GM21423 (cell line): ENCODE measurements around the gene ACSM6.

ENCODE experiments used
- ATAC-seq: cut with Tn5 transposase; IDR thresholded peaks from one replicate; pipeline ENCODE4 v1.9.1; 2021; ENCODE audit warnings: mild to moderate bottlenecking, moderate library complexity; ENCODE audit not compliant: unreplicated experiment

The ACSM6 gene

GRCh38 chr10:95243318-95243617, 49.2 kb downstream of the ACSM6 start:
- ATAC-seq: no peak

- no peak for ATAC-seq
These were observed 50.1 kb downstream of the ACSM6 start for GRCh38 chr10:95244152-95244551.

GRCh38 chr10:95245425-95246055, 51.5 kb downstream of the ACSM6 start:
- ATAC-seq: peak; percentile 85

GRCh38 chr10:95246582-95247051, 52.6 kb downstream of the ACSM6 start:
- ATAC-seq: peak; percentile 31

GRCh38 chr10:95247200-95247880, 53.3 kb downstream of the ACSM6 start:
- no peak for ATAC-seq

GRCh38 chr10:95247881-95248583, 54.0 kb downstream of the ACSM6 start:
- no peak for ATAC-seq

- ATAC-seq: no peak
These were observed 55.0 kb downstream of the ACSM6 start for GRCh38 chr10:95248989-95249388.

- ATAC-seq: no peak
These were observed 55.4 kb downstream of the ACSM6 start for GRCh38 chr10:95249467-95249866.

GRCh38 chr10:95250856-95251255, 56.8 kb downstream of the ACSM6 start:
- ATAC-seq: no peak

GRCh38 chr10:95253007-95253406, 59.0 kb downstream of the ACSM6 start:
- no peak for ATAC-seq

GRCh38 chr10:95253686-95254085, 59.6 kb downstream of the ACSM6 start:
- ATAC-seq: no peak

GRCh38 chr10:95254629-95255028, 60.6 kb downstream of the ACSM6 start:
- ATAC-seq: peak; percentile 55

GRCh38 chr10:95256268-95256667, 62.2 kb downstream of the ACSM6 start:
- ATAC-seq: no peak

GRCh38 chr10:95257849-95258248, 63.8 kb downstream of the ACSM6 start:
- no peak for ATAC-seq

GRCh38 chr10:95260397-95260881, 66.4 kb downstream of the ACSM6 start:
- peak; percentile 65 for ATAC-seq

- ATAC-seq: no peak
These were observed 67.0 kb downstream of the ACSM6 start for GRCh38 chr10:95260909-95261552.

GRCh38 chr10:95261926-95262325, 67.9 kb downstream of the ACSM6 start:
- ATAC-seq: no peak

GRCh38 chr10:95262763-95263518, 68.9 kb downstream of the ACSM6 start:
- ATAC-seq: no peak

- ATAC-seq: no peak
These were observed 69.8 kb downstream of the ACSM6 start for GRCh38 chr10:95263864-95264226.

- ATAC-seq: no peak
These were observed 70.4 kb downstream of the ACSM6 start for GRCh38 chr10:95264227-95265051.
